GM23338 (cell line): Measurements from ENCODE around the gene ARFIP1.

Source experiments
- CREB1 ChIP-seq: fragments of 250-450 bp; sonication (Bioruptor Pico); IDR thresholded peaks from 2 replicates; pipeline ENCODE4 v1.5.0; 2020; ENCODE audit warnings: low read depth, mild to moderate bottlenecking, moderate library complexity
- ETS1 ChIP-seq: IDR thresholded peaks from 2 replicates; pipeline ENCODE4 v1.6.1; 2016; ENCODE audit warnings: antibody characterized with exemption
- EZH2 ChIP-seq: fragments of 200-600 bp; sonication (generic); IDR thresholded peaks from one replicate; pipeline ENCODE4 v1.8.0; 2017; ENCODE audit warnings: antibody characterized with exemption, mild to moderate bottlenecking, low read depth; ENCODE audit not compliant: unreplicated experiment
- EZH2phosphoT487 ChIP-seq: fragments of 200-600 bp; sonication (generic); IDR thresholded peaks from one replicate; pipeline ENCODE4 v1.8.1; 2018; ENCODE audit warnings: antibody characterized with exemption; ENCODE audit not compliant: unreplicated experiment
- NANOG ChIP-seq: IDR thresholded peaks from 2 replicates; pipeline ENCODE4 v1.6.1; 2016; ENCODE audit warnings: antibody characterized with exemption, borderline replicate concordance
- POLR2AphosphoS5 ChIP-seq: IDR thresholded peaks from 2 replicates; pipeline ENCODE4 v1.6.1; 2016; ENCODE audit warnings: antibody characterized with exemption, low read depth
- REST ChIP-seq: IDR thresholded peaks from one replicate; pipeline ENCODE4 v1.6.1; 2018; ENCODE audit warnings: antibody characterized with exemption; ENCODE audit not compliant: unreplicated experiment
- STAT1 ChIP-seq: IDR thresholded peaks from one replicate; pipeline ENCODE4 v1.6.1; 2016; ENCODE audit warnings: antibody characterized with exemption; ENCODE audit not compliant: unreplicated experiment
- ZNF331 ChIP-seq: fragments of 250-450 bp; sonication (Bioruptor Pico); IDR thresholded peaks from 2 replicates; pipeline ENCODE4 v1.5.0; 2020; ENCODE audit warnings: low read depth, mild to moderate bottlenecking, moderate library complexity
- TF ChIP-seq, protein P1 (sequence below), 2 experiments: fragments of 200-600 bp in 1 of 2; sonication (generic) in 1 of 2; conservative IDR thresholded peaks; 2 replicates each; pipeline versions ENCODE4 v1.5.1 to v1.6.1; 2016 to 2017; ENCODE audit warnings: antibody characterized with exemption in 2 of 2, low read depth in 2 of 2, mild to moderate bottlenecking in 2 of 2, moderate library complexity in 1 of 2

DNA sequence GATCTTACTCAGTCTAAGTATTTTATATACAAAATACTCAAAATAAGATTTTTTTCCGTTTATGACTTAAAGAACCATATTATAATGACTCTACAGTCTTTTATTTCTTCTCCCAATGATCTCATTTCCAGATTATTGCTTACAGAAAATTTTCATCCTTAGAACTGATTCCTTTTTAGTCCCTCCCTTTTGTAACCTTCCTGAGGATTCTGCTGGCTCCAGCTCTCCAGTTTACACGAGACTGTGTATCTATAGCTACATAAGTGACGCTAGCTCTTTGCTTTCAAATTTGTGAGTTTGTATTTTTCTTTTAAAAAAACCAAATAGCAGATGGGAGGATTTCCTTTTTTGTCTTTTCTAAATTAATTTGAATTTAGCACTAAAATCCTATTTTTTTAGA, 180.3 kb downstream of the ARFIP1 start:
- TF ChIP-seq, protein P1, sequence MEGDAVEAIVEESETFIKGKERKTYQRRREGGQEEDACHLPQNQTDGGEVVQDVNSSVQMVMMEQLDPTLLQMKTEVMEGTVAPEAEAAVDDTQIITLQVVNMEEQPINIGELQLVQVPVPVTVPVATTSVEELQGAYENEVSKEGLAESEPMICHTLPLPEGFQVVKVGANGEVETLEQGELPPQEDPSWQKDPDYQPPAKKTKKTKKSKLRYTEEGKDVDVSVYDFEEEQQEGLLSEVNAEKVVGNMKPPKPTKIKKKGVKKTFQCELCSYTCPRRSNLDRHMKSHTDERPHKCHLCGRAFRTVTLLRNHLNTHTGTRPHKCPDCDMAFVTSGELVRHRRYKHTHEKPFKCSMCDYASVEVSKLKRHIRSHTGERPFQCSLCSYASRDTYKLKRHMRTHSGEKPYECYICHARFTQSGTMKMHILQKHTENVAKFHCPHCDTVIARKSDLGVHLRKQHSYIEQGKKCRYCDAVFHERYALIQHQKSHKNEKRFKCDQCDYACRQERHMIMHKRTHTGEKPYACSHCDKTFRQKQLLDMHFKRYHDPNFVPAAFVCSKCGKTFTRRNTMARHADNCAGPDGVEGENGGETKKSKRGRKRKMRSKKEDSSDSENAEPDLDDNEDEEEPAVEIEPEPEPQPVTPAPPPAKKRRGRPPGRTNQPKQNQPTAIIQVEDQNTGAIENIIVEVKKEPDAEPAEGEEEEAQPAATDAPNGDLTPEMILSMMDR (conservative IDR thresholded peaks at IDR 0.05; ENCODE audit: low read depth in 2 of 2): no peak
- TF ChIP-seq CREB1 (CRISPR knock-in tag) (no peak), NANOG (no peak), EZH2 (no peak), POLR2AphosphoS5 (no peak), REST (no peak), EZH2phosphoT487 (no peak), ETS1 (no peak), STAT1 (no peak), ZNF331 (CRISPR knock-in tag) (no peak)
